Stimulated activated CD8-positive, alpha-beta memory T cell treated with anti-CD3 and anti-CD28 coated beads, Interleukin-12 subunit alpha, Interleukin-12 subunit beta, amount 100 ng/mL, for 24 hours (primary cell): ENCODE measurements around the gene TMC6.
"Not testable (repeated sequence)": the region's sequence is repeated elsewhere in the genome, so short reads cannot be mapped to it uniquely, and the experiment has no call there.

ENCODE experiments used
- DNase-seq: peaks from one replicate; pipeline ENCODE4 v3.0.0-alpha.2; 2020; ENCODE audit errors: extremely low read depth

The TMC6 gene

GRCh38 chr17:78128551-78129350 is at the start of gene TMC6:
TMC6 (minus strand) TSS chr17:78128755; CDS start chr17:78126832, 1,923 bp downstream.
- no peak for DNase-seq

GRCh38 chr17:78176548-78177025 is 48.0 kb upstream of the TMC6 start:
- peak; percentile 53 for DNase-seq

- no peak for DNase-seq
Observed at GRCh38 chr17:78175643-78175981, 47.1 kb upstream of the TMC6 start.

- no peak for DNase-seq
Observed at GRCh38 chr17:78174870-78175642, 46.5 kb upstream of the TMC6 start.

- no peak for DNase-seq
Observed at GRCh38 chr17:78174346-78174869, 45.9 kb upstream of the TMC6 start.

- no peak for DNase-seq
Observed at GRCh38 chr17:78173097-78173715, 44.7 kb upstream of the TMC6 start.

- DNase-seq, result no peak
Observed at GRCh38 chr17:78172249-78173051, 43.9 kb upstream of the TMC6 start.

- DNase-seq, result not testable (repeated sequence)
Observed at GRCh38 chr17:78171591-78172248, 43.2 kb upstream of the TMC6 start.

GRCh38 chr17:78170692-78171590 is 42.4 kb upstream of the TMC6 start:
- no peak for DNase-seq

- peak; percentile 43 for DNase-seq
Observed at GRCh38 chr17:78168903-78169793, 40.6 kb upstream of the TMC6 start.

GRCh38 chr17:78168242-78168902 is 39.8 kb upstream of the TMC6 start, which contains the start of gene SYNGR2:
SYNGR2 (plus strand) TSS chr17:78168581; CDS start chr17:78168617, 36 bp downstream.
- peak; percentile 74 for DNase-seq

GRCh38 chr17:78166416-78166815 is 37.9 kb upstream of the TMC6 start:
- no peak for DNase-seq

- DNase-seq, result no peak
Observed at GRCh38 chr17:78164748-78165607, 36.4 kb upstream of the TMC6 start.

GRCh38 chr17:78163881-78164747 is 35.6 kb upstream of the TMC6 start:
- no peak for DNase-seq

- no peak for DNase-seq
Observed at GRCh38 chr17:78159575-78160158, 31.1 kb upstream of the TMC6 start.
